CD14-positive monocyte (primary cell): Measurements from ENCODE around the gene INPPL1. TPM values are rescaled to one million over a fixed set of nuclear protein-coding genes. Genes with fewer than 3 reads are reported as not detected.
"Not testable (repeated sequence)": the region's sequence is repeated elsewhere in the genome, so short reads cannot be mapped to it uniquely, and the experiment has no call there.

Source experiments
- DNase-seq, 3 donors: peaks; one replicate each; pipeline ENCODE4 v3.0.0-alpha.2; 2011 to 2022
- H2AFZ ChIP-seq: 2 replicates; pipeline ENCODE4 v1.6.0; 2012; ENCODE audit warnings: mild to moderate bottlenecking, low read depth, low read length, inconsistent platforms; ENCODE audit not compliant: insufficient read depth, poor library complexity, severe bottlenecking
- H3K27ac ChIP-seq, 2 donors: 1 replicate in 1 of 2; 2 replicates in 1 of 2; pipeline ENCODE4 v1.5.1; 2012 to 2013; ENCODE audit warnings: low read length in 2 of 2, control low read depth in 1 of 2, inconsistent platforms in 1 of 2, low read depth in 1 of 2, mild to moderate bottlenecking in 1 of 2
- H3K27me3 ChIP-seq, 2 donors: one replicate each; pipeline versions ENCODE4 v1.6.0 to v1.6.1; 2011 to 2013; ENCODE audit warnings: low read length in 2 of 2; ENCODE audit not compliant: control insufficient read depth in 2 of 2, insufficient read depth in 2 of 2
- H3K36me3 ChIP-seq, 2 donors: replicated peaks in 1 of 2; 1 replicate in 1 of 2; 2 replicates in 1 of 2; pipeline versions ENCODE4 v1.5.1 to v1.6.1; 2012 to 2013; ENCODE audit warnings: low read length in 2 of 2, control low read depth in 1 of 2, inconsistent platforms in 1 of 2, mild to moderate bottlenecking in 1 of 2; ENCODE audit not compliant: insufficient read depth in 2 of 2, control insufficient read depth in 1 of 2
- H3K4me1 ChIP-seq, 2 donors: 1 replicate in 1 of 2; 2 replicates in 1 of 2; pipeline versions ENCODE4 v1.5.1 to v1.6.1; 2012 to 2013; ENCODE audit warnings: low read length in 2 of 2, control low read depth in 1 of 2, inconsistent platforms in 1 of 2, mild to moderate bottlenecking in 1 of 2, moderate library complexity in 1 of 2; ENCODE audit not compliant: insufficient read depth in 2 of 2, control insufficient read depth in 1 of 2
- H3K4me2 ChIP-seq: replicated peaks from 2 replicates; pipeline ENCODE3; 2012; ENCODE audit warnings: low read length, moderate library complexity, mild to moderate bottlenecking; ENCODE audit not compliant: poor library complexity, severe bottlenecking; ENCODE audit errors: extremely low read depth
- H3K4me3 ChIP-seq, 3 experiments: fragments of 200-600 bp in 1 of 3; sonication (generic) in 1 of 3; replicated peaks in 1 of 3; 1 replicate in 2 of 3; 2 replicates in 1 of 3; pipeline ENCODE4 v1.5.1; 2011 to 2013; ENCODE audit warnings: low read length in 3 of 3, mild to moderate bottlenecking in 3 of 3, control low read depth in 2 of 3, low read depth in 2 of 3, inconsistent platforms in 1 of 3, moderate library complexity in 1 of 3
- H3K79me2 ChIP-seq: 2 replicates; pipeline ENCODE4 v1.6.0; 2012; ENCODE audit warnings: mild to moderate bottlenecking, control low read depth, inconsistent platforms, low read length, moderate library complexity; ENCODE audit not compliant: insufficient read depth
- H3K9ac ChIP-seq: 2 replicates; pipeline ENCODE4 v1.6.0; 2017; ENCODE audit warnings: low read length, mild to moderate bottlenecking; ENCODE audit not compliant: insufficient read depth, poor library complexity, severe bottlenecking
- H3K9me3 ChIP-seq, 2 donors: replicated peaks in 1 of 2; 1 replicate in 1 of 2; 2 replicates in 1 of 2; pipeline versions ENCODE4 v1.5.1 to v1.6.1; 2012 to 2013; ENCODE audit warnings: low read length in 2 of 2, control low read depth in 1 of 2; ENCODE audit not compliant: control insufficient read depth in 1 of 2, insufficient read depth in 1 of 2
- H4K20me1 ChIP-seq: 2 replicates; pipeline ENCODE4 v1.6.0; 2012; ENCODE audit warnings: mild to moderate bottlenecking, low read length, control low read depth, moderate library complexity; ENCODE audit not compliant: insufficient read depth
- H3K27ac Mint-ChIP-seq, 7 donors: one replicate each; pipeline ENCODE4 v1.8.0; 2020; ENCODE audit warnings: mild to moderate bottlenecking in 7 of 7, mixed read lengths in 7 of 7, moderate library complexity in 6 of 7, inconsistent platforms in 2 of 7
- H3K27me3 Mint-ChIP-seq, 3 donors: one replicate each; pipeline ENCODE4 v1.8.0; 2021 to 2022; ENCODE audit warnings: low read depth in 3 of 3, mild to moderate bottlenecking in 3 of 3, mixed read lengths in 3 of 3, moderate library complexity in 3 of 3, inconsistent platforms in 1 of 3
- H3K36me3 Mint-ChIP-seq, 2 donors: one replicate each; pipeline ENCODE4 v1.8.0; 2020; ENCODE audit warnings: mixed read lengths in 2 of 2, inconsistent platforms in 1 of 2, mild to moderate bottlenecking in 1 of 2
- H3K4me1 Mint-ChIP-seq: one replicate; pipeline ENCODE4 v1.8.0; 2020; ENCODE audit warnings: mild to moderate bottlenecking, mixed read lengths
- H3K4me3 Mint-ChIP-seq, 2 donors: one replicate each; pipeline ENCODE4 v1.8.0; 2020; ENCODE audit warnings: mild to moderate bottlenecking in 2 of 2, mixed read lengths in 2 of 2, moderate library complexity in 1 of 2
- H3K9me3 Mint-ChIP-seq, 7 donors: one replicate each; pipeline ENCODE4 v1.8.0; 2020 to 2022; ENCODE audit warnings: mixed read lengths in 7 of 7, mild to moderate bottlenecking in 6 of 7, moderate library complexity in 6 of 7, inconsistent platforms in 2 of 7
- CTCF ChIP-seq: fragments of 200-600 bp; IDR thresholded peaks from one replicate; pipeline ENCODE4 v1.8.0; 2022; ENCODE audit warnings: antibody characterized with exemption, mild to moderate bottlenecking
- WGBS: methylation state at CpG from one replicate; pipeline ENCODE4 v1.1.5; 2013; ENCODE audit warnings: missing lambda C conversion rate; ENCODE audit not compliant: insufficient coverage; 5-methylcytosine and 5-hydroxymethylcytosine counted together
- intact Hi-C, 2 donors: fragments of 100-400 bp; cut with micrococcal nuclease; formaldehyde crosslinking; loops; one replicate each; pipeline versions ENCODE4 v1.15.0 to v1.15.1; 2023
- polyA plus RNA-seq, 3 donors: library from polyadenylated mRNA; depleted of rRNA in 1 of 3; unstranded in 2 of 3; stranded (reverse) in 1 of 3; fragments of 300-500 nt in 2 of 3; fragments of >200 nt in 1 of 3; fragmentation: Illumina TruSeq in 2 of 3; gene quantifications; 1 replicate in 2 of 3; 2 replicates in 1 of 3; pipeline ENCODE4 v1.2.3, GENCODE V29; 2012 to 2021

Gene INPPL1
- polyA plus RNA-seq, 3 donors, result 11.8 to 390 (median 12.6) TPM

DNA sequence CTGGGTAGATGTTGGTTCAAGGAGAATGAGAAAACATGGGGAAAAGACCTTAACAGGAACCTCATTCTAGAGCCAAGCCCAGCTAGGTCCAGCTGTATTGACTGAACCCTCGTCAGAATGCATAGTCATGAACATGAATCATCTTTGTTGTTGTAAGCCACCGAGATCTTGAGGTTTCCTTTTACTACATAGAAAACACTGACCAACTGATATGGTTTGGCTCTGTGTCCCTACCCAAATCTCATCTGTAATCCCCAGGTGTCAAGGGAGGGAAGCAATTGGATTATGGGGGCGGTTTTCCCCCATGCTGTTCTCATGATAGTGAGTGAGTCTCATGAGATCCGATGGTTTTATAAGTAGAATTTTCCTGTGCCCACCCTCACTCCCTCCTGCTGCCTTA is 38.8 kb downstream of the INPPL1 start:
- no peaks in the 10 kb centered on the region for H3K36me3 ChIP-seq
- WGBS, result no CpG with 5 or more reads among the region's 4 CpGs
- no peak overlapping the region for H3K4me3 Mint-ChIP-seq
- no peak overlapping the region for H3K9ac ChIP-seq
- peaks cover 2 to 3% of the 10 kb centered on the region in 2 donors for H3K27me3 ChIP-seq
- intact Hi-C loops, result no loop called here
- peaks cover 24% of the 10 kb centered on the region for H3K4me1 Mint-ChIP-seq
- H3K4me1 ChIP-seq, result peaks cover 14 to 18% of the 10 kb centered on the region in 2 donors
- H3K27me3 Mint-ChIP-seq, result peaks cover 2 to 15% (median 3%) of the 10 kb centered on the region in 3 donors
- TF ChIP-seq CTCF, result no peak
- H3K36me3 Mint-ChIP-seq, result peaks cover 0 to 2% of the 10 kb centered on the region in 2 donors
- peaks cover 3 to 12% (median 6%) of the 10 kb centered on the region in 7 donors for H3K9me3 Mint-ChIP-seq
- H3K4me2 ChIP-seq, result no peak overlapping the region
- DNase-seq, result peak; percentile 64 to 83 (median 80)
- peak overlapping the region; percentile 6 for H2AFZ ChIP-seq
- H3K79me2 ChIP-seq, result no peaks in the 10 kb centered on the region
- H3K27ac ChIP-seq, result peak overlapping the region in 1 of 2 donors; percentile 53
- no peaks in the 10 kb centered on the region for H4K20me1 ChIP-seq
- H3K9me3 ChIP-seq, result no peaks in the 10 kb centered on the region
- H3K27ac Mint-ChIP-seq, result peak overlapping the region; percentile 28 to 86 (median 78)
- H3K4me3 ChIP-seq, result no peak overlapping the region

DNA sequence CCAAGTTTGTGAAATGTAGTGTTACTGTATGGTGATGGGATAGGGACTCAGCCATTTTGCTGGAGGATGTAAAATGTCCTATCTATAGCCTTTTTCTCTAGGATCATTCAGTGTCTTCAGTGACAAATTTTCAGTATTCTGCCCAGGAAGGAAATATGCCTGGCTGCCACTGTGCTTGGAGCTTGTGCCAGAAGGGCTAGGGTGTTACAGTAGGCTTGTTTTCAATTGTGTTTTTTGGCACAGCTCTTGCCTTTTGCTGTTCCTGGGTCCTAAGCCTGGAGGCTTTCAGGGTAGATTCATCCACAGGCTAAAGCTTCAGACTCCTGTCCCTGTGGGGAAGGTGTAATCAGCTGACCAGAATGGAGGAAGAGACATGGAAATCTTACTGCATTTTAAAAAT is 41.4 kb downstream of the INPPL1 start:
- DNase-seq, result no peak
- Histone ChIP-seq H3K4me2 (no peak overlapping the region), H3K9me3 (no peaks in the 10 kb centered on the region), H3K27ac (no peak overlapping the region), H3K9ac (no peak overlapping the region), H3K27me3 (no peaks in the 10 kb centered on the region), H3K36me3 (no peaks in the 10 kb centered on the region), H3K79me2 (no peaks in the 10 kb centered on the region), H3K4me1 (peaks cover 27 to 34% of the 10 kb centered on the region in 2 donors), H4K20me1 (no peaks in the 10 kb centered on the region), H2AFZ (no peak overlapping the region), H3K4me3 (no peak overlapping the region)
- no peak overlapping the region for H3K4me3 Mint-ChIP-seq
- no peak for TF ChIP-seq CTCF
- H3K4me1 Mint-ChIP-seq, result peaks cover 40% of the 10 kb centered on the region
- H3K27me3 Mint-ChIP-seq, result peaks cover 2 to 4% (median 4%) of the 10 kb centered on the region in 3 donors
- intact Hi-C loops, result no loop called here
- H3K27ac Mint-ChIP-seq, result peak overlapping the region in 1 of 7 donors; percentile 23
- H3K9me3 Mint-ChIP-seq, result peaks cover 3 to 12% (median 6%) of the 10 kb centered on the region in 7 donors
- H3K36me3 Mint-ChIP-seq, result peaks cover 0 to 2% of the 10 kb centered on the region in 2 donors

- H3K9me3 ChIP-seq, H3K36me3 ChIP-seq, H4K20me1 ChIP-seq, H2AFZ ChIP-seq, intact Hi-C loops, H3K4me2 ChIP-seq, DNase-seq, H3K4me3 ChIP-seq, H3K27ac ChIP-seq, H3K27me3 ChIP-seq, H3K79me2 ChIP-seq, H3K36me3 Mint-ChIP-seq, H3K9ac ChIP-seq, H3K27me3 Mint-ChIP-seq, H3K4me3 Mint-ChIP-seq: not testable (repeated sequence)
- Mint-ChIP-seq H3K4me1 (peaks cover 40% of the 10 kb centered on the region), H3K27ac (peak overlapping the region in 1 of 7 donors; percentile 30), H3K9me3 (peaks cover 3 to 12% (median 6%) of the 10 kb centered on the region in 7 donors)
- WGBS, result 67% methylated on average over 1 of the region's 5 CpGs
- H3K4me1 ChIP-seq, result peaks cover 27 to 36% of the 10 kb centered on the region in 2 donors
These were observed 42.4 kb downstream of the INPPL1 start for GRCh38 chr11:72266960-72267359.
